ENCODE results near the gene IFT88. TPM values are rescaled to one million over a fixed set of nuclear protein-coding genes. Genes with fewer than 3 reads are reported as not detected.
A peak's percentile ranks its signal among the peaks of the same experiment; 100 is the strongest.

IFT88 gene
- total RNA-seq, 2 experiments from 2014 or later: 6.6 to 7.7 TPM

DNA sequence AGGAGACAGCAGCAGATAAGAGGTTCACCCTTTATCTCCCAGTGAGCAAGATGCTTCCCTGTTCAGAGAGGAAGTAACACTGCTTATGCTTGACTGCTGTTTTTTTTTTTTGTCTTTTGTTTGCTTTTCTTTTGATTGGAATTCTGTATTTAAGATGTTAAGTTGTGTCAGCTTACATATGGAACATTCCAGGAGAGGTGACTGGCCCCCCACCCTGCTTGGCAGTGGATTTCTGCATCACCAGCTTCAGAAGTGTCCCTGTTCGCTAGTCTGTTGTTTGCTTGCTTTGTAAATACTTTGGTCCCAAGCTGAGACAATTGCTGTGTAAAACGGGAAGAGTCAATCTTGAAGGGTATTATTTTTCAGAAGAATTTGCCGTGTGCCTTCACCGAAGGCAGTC, 43.0 kb downstream of the IFT88 start:
- POLR2A ChIA-PET: no interaction called here
- no peaks in the 10 kb centered on the region for H3K4me1 Mint-ChIP-seq
- no peak overlapping the region for H3K27ac Mint-ChIP-seq
- no peaks in the 10 kb centered on the region for H3K27me3 Mint-ChIP-seq
- H3K36me3 Mint-ChIP-seq: no peaks in the 10 kb centered on the region
- H3K9me3 Mint-ChIP-seq: no peaks in the 10 kb centered on the region
- no peak for ATAC-seq (ENCODE audit: low read depth)
- DNase-seq: no peak
- no peak overlapping the region for H3K4me3 Mint-ChIP-seq

DNA sequence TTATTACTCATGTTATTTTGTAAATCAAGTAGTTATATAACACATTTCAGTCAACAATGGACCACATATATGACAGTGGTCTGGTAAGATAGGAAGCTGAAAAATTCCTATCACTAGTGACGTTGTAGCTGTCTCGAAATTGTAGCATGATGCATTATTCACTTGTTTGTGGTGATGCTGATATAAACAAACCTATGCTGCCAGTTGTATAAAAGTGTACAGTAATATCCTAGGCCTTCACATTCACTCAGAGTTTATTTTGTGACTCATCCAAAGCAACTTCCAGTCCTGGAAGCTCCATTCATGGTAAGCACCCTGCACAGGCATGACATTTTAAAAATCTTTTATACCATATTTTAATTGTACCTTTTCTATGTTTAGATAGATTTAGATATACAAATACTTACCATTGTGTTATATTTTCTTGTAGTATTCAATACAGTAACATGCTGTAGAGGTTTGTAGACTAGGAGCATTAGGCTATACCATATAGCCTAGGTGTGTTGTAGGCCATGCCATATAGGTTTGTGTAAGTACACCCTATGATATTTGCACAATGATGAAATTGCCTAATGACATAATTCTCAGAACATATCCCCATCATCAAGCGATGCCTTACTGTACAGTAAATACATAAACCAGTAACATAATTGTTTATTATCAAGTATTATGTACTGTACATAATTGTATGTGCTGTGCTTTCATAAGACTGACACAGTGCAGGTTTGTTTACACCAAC, 49.3 kb downstream of the IFT88 start:
- DNase-seq (no peak), ATAC-seq (ENCODE audit: low read depth) (no peak)
- Mint-ChIP-seq H3K27ac (no peak overlapping the region), H3K4me1 (no peaks in the 10 kb centered on the region), H3K9me3 (no peaks in the 10 kb centered on the region), H3K36me3 (no peaks in the 10 kb centered on the region), H3K27me3 (no peaks in the 10 kb centered on the region), H3K4me3 (no peak overlapping the region)
- POLR2A ChIA-PET: no interaction called here

- H3K9me3 Mint-ChIP-seq: peaks cover 4% of the 10 kb centered on the region
- ATAC-seq (ENCODE audit: low read depth): no peak
- no peaks in the 10 kb centered on the region for H3K27me3 Mint-ChIP-seq
- no peak overlapping the region for H3K27ac Mint-ChIP-seq
- peaks cover 8% of the 10 kb centered on the region for H3K36me3 Mint-ChIP-seq
- no peaks in the 10 kb centered on the region for H3K4me1 Mint-ChIP-seq
- POLR2A ChIA-PET: no interaction called here
- DNase-seq: no peak
- no peak overlapping the region for H3K4me3 Mint-ChIP-seq
Measured at GRCh38 chr13:20623000-20623399, 56.0 kb downstream of the IFT88 start.

DNA sequence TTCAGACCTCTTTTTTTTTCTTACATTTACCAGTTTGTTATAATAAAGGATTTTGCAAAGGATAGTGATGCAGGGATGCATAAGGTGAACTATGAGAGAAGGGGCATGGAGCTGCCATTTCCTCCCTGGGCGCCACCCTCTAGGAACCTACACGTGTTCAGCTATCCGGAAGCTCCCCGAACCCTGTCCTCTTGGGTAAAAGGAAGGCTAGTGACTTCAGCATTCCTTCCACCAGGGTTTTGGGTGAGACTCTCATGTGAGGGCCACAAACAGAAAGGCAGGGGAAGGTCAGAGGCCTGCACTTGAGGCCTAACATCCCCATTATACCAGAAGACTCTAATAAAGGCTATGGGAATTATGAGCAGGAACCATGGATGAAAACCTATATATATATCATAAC, 57.3 kb downstream of the IFT88 start:
- H3K4me1 Mint-ChIP-seq: no peaks in the 10 kb centered on the region
- H3K4me3 Mint-ChIP-seq: no peak overlapping the region
- ATAC-seq (ENCODE audit: low read depth): no peak
- POLR2A ChIA-PET: no interaction called here
- DNase-seq: no peak
- peaks cover 4% of the 10 kb centered on the region for H3K9me3 Mint-ChIP-seq
- no peak overlapping the region for H3K27ac Mint-ChIP-seq
- no peaks in the 10 kb centered on the region for H3K27me3 Mint-ChIP-seq
- peaks cover 8% of the 10 kb centered on the region for H3K36me3 Mint-ChIP-seq

DNA sequence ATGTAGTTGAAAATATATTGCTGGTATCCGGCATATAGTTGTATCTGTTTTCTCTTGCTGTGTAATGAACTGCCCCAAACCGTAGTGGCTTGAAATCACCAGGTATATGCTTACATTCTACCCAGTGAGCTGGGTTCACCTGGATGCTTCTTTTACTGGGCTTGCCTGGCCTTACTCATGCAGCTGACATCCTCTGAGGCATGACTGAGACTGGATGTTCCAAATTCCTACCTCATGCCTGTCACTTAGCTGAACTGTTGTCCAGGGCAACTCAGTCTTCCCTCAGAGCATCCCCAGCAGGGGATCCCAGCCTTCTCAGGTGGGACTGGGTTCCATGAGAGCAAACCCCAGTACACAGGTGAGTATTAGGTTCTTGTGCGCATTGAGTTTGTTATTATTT, 66.8 kb downstream of the IFT88 start:
- Mint-ChIP-seq H3K9me3 (no peaks in the 10 kb centered on the region), H3K27me3 (no peaks in the 10 kb centered on the region), H3K36me3 (peaks cover 4% of the 10 kb centered on the region), H3K4me1 (peaks cover 5% of the 10 kb centered on the region), H3K27ac (no peak overlapping the region), H3K4me3 (no peak overlapping the region)
- POLR2A ChIA-PET: no interaction called here
- no peak for ATAC-seq (ENCODE audit: low read depth)
- DNase-seq: no peak

- no peak overlapping the region for H3K27ac Mint-ChIP-seq
- H3K4me1 Mint-ChIP-seq: peaks cover 5% of the 10 kb centered on the region
- ATAC-seq (ENCODE audit: low read depth): no peak
- H3K9me3 Mint-ChIP-seq: no peaks in the 10 kb centered on the region
- H3K4me3 Mint-ChIP-seq: no peak overlapping the region
- DNase-seq: no peak
- H3K36me3 Mint-ChIP-seq: peaks cover 4% of the 10 kb centered on the region
- POLR2A ChIA-PET: no interaction called here
- no peaks in the 10 kb centered on the region for H3K27me3 Mint-ChIP-seq
Measured at GRCh38 chr13:20636079-20636478, 69.1 kb downstream of the IFT88 start.

DNA sequence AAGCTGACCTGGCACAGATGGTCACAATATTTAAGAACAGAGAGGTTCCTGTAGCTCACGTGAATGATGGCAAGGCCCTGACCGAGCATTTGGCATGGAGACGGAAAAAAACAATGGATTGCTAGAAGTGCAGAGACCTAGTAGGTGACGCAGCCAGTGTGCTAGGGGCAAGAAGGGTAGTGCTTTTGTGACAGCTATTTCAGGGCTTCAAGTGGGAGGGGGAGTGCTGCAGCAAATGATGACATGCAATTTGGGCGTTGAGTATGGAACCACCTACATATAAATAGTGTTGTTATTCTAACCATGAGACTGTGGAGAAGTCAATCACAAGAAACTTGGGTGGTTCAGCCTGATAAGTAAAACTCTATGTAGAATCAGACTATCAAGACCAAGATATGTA, 70.9 kb downstream of the IFT88 start:
- DNase-seq (no peak), ATAC-seq (ENCODE audit: low read depth) (no peak)
- Mint-ChIP-seq H3K27ac (peak overlapping the region; percentile 17), H3K4me1 (peaks cover 5% of the 10 kb centered on the region), H3K9me3 (no peaks in the 10 kb centered on the region), H3K4me3 (no peak overlapping the region), H3K27me3 (no peaks in the 10 kb centered on the region), H3K36me3 (peaks cover 2% of the 10 kb centered on the region)
- POLR2A ChIA-PET: interaction anchor here (0.6 kb wide), 1 partner anchor 900 kb away, joined by 3 read pairs; no protein-coding TSS in a partner anchor

GRCh38 chr13:20647758-20648157, 80.8 kb downstream of the IFT88 start:
- peaks cover 6% of the 10 kb centered on the region for H3K36me3 Mint-ChIP-seq
- POLR2A ChIA-PET: no interaction called here
- H3K27me3 Mint-ChIP-seq: no peaks in the 10 kb centered on the region
- no peak overlapping the region for H3K27ac Mint-ChIP-seq
- ATAC-seq (ENCODE audit: low read depth) (no peak), DNase-seq (no peak)
- H3K4me1 Mint-ChIP-seq: no peaks in the 10 kb centered on the region
- no peak overlapping the region for H3K4me3 Mint-ChIP-seq
- peaks cover 3% of the 10 kb centered on the region for H3K9me3 Mint-ChIP-seq

- POLR2A ChIA-PET: interaction anchor here (0.6 kb wide), 1 partner anchor 257 kb away, joined by 3 read pairs; no protein-coding TSS in a partner anchor
- Mint-ChIP-seq H3K4me1 (no peaks in the 10 kb centered on the region), H3K36me3 (no peaks in the 10 kb centered on the region), H3K27ac (no peak overlapping the region), H3K4me3 (no peak overlapping the region), H3K27me3 (no peaks in the 10 kb centered on the region), H3K9me3 (no peaks in the 10 kb centered on the region)
- ATAC-seq (ENCODE audit: low read depth) (no peak), DNase-seq (no peak)
Measured at GRCh38 chr13:20652946-20653345, 86.0 kb downstream of the IFT88 start.

DNA sequence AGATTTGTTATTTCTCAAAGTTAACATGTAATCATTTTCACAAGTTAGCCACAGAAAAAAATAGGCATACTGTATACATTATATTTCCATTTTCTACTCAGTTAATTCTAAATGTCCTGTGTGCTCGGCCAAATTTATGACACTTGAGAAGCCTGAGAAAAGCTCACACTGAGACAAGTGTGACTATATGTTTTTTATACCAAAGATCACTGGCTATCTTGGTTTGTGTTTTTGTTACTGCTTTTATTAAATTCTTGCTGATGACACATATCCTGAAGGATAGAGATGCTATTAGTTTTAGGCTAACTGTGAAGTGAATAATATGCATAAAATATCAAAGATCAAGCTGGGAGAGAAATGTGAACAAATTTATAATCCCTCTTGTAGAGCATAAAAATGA, 87.2 kb downstream of the IFT88 start:
- POLR2A ChIA-PET: no interaction called here
- Mint-ChIP-seq H3K27me3 (no peaks in the 10 kb centered on the region), H3K9me3 (no peaks in the 10 kb centered on the region), H3K4me1 (no peaks in the 10 kb centered on the region), H3K4me3 (no peak overlapping the region), H3K27ac (no peak overlapping the region), H3K36me3 (no peaks in the 10 kb centered on the region)
- no peak for ATAC-seq (ENCODE audit: low read depth)
- no peak for DNase-seq

DNA sequence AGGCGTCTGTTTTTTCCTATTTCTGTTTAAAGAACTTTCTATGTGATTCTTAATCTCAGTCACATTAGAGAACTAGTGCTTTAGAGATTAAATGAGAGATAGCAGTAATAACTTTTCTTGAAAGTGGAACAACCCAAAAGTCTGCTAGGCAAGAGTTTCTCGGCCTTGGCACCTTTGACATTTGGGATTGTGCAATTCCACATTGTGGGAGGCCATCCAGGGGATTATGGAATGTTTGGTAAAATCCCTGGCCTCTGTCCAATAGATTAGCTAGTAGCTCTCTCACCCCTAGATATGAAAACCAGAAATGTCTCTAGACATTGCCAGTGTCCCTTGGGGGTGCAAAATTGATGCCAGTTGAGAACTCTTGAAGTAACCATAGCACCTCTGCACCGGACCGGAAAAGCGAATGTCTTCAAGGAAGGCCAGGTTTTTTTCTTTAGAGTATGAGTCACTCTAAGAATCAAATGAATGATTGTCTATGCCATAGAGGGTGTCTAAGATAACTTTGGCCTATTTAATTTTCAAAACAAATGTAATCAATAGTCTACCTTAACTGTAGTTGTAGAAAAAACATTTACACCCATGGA, 91.6 kb downstream of the IFT88 start:
- H3K9me3 Mint-ChIP-seq: no peaks in the 10 kb centered on the region
- no peak overlapping the region for H3K4me3 Mint-ChIP-seq
- ATAC-seq (ENCODE audit: low read depth) (no peak), DNase-seq (no peak)
- no peaks in the 10 kb centered on the region for H3K36me3 Mint-ChIP-seq
- no peak overlapping the region for H3K27ac Mint-ChIP-seq
- POLR2A ChIA-PET: no interaction called here
- no peaks in the 10 kb centered on the region for H3K4me1 Mint-ChIP-seq
- no peaks in the 10 kb centered on the region for H3K27me3 Mint-ChIP-seq

DNA sequence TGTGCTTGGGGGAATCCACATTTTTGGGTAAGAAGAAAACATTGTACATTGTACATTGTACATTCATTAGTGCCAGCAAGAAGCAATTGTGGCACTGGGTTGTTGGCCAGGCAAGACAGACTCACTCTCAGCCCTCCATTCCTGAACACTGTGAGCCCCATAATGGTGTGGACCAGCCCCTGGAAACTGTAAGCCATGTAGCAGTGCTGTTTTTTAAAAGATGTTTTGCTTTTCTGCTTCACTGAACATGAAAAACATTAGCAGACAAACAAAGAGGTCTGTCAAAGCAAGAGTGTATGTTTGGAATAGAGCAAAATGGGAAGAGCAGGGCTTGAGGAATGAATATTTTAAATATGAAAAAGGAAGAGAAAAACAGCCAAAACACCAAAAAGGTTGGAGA, 97.4 kb downstream of the IFT88 start:
- Mint-ChIP-seq H3K36me3 (no peaks in the 10 kb centered on the region), H3K27me3 (no peaks in the 10 kb centered on the region), H3K4me3 (no peak overlapping the region), H3K27ac (no peak overlapping the region), H3K4me1 (no peaks in the 10 kb centered on the region), H3K9me3 (no peaks in the 10 kb centered on the region)
- POLR2A ChIA-PET: no interaction called here
- DNase-seq (no peak), ATAC-seq (ENCODE audit: low read depth) (no peak)

DNA sequence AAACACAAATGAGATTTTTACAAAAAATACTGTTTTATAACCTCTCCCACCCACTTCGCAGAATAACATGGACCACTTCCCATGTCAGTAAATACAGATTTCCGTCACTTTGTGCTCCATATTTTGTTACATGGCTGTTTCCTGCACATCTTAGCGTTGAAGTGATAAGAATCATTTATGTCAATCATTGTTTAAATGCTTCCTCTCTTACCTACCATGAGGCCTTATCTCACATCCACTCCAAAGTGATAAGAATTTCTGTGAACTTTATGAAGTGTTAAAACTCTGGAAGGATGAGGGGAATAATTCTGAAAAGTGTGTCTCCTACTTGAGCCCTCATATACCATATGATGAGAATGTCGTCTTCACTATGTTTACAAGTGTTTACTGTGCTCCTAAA, 100.0 kb downstream of the IFT88 start:
- POLR2A ChIA-PET: no interaction called here
- no peaks in the 10 kb centered on the region for H3K4me1 Mint-ChIP-seq

DNA sequence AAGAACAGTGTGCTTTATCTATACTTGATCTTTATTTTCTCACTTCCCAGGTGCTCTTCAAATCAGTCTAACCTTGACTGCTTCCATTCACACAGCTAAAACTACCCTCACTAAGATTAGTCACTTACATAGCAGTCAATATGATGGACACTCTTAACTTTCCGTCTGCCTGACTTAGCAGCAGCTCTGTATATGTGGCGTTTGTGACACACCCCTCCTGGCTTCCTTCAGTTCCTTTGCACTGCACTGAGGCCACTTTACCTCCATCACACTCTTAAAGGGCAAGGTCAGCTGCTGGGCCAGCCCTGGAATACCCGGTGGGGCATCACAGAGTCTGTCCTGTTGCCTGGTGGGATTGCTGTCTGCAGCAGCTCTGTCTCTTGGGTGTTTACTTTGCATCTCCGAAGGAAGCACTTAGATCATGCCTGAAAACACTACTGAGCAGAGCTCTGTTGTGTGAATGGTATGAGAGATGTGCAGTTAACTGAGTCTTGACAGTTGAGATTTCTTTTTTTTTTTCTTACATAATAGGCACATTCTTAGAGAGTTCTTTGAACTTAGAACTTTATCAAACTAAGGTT, 101.0 kb downstream of the IFT88 start:
- ATAC-seq (ENCODE audit: low read depth) (no peak), DNase-seq (no peak)
- H3K9me3 Mint-ChIP-seq: no peaks in the 10 kb centered on the region
- no peak overlapping the region for H3K4me3 Mint-ChIP-seq
- H3K27ac Mint-ChIP-seq: no peak overlapping the region
- no peaks in the 10 kb centered on the region for H3K27me3 Mint-ChIP-seq
- POLR2A ChIA-PET: no interaction called here
- H3K4me1 Mint-ChIP-seq: no peaks in the 10 kb centered on the region
- H3K36me3 Mint-ChIP-seq: no peaks in the 10 kb centered on the region

More for the DNA sequence above, 100.0 kb downstream of the IFT88 start:
- H3K27ac Mint-ChIP-seq: no peak overlapping the region
- no peaks in the 10 kb centered on the region for H3K9me3 Mint-ChIP-seq
- no peaks in the 10 kb centered on the region for H3K27me3 Mint-ChIP-seq
- no peak for ATAC-seq (ENCODE audit: low read depth)
- H3K4me3 Mint-ChIP-seq: no peak overlapping the region
- DNase-seq: no peak
- H3K36me3 Mint-ChIP-seq: no peaks in the 10 kb centered on the region

Measured in activated naive CD8-positive, alpha-beta T cell treated with anti-CD3 and anti-CD28 coated beads, Interleukin-2, amount 10 ng/mL, durations not matched to agents 7 days and 5 days (primary cell).